Natural killer cell (primary cell): Measurements from ENCODE around the gene CPSF3. TPM values are rescaled to one million over a fixed set of nuclear protein-coding genes. Genes with fewer than 3 reads are reported as not detected.

Experiments
- ATAC-seq, 3 donors: fragments of 150-1000 bp in 2 of 3; fragments of 200-7000 bp in 1 of 3; cut with Tn5 transposase; 1 replicate in 1 of 3; 2 replicates in 2 of 3; pipeline ENCODE4 v1.10.0; 2021; ENCODE audit warnings: mild to moderate bottlenecking in 2 of 3, moderate library complexity in 2 of 3
- DNase-seq, 2 donors: peaks; one replicate each; pipeline versions ENCODE4 v3.0.0 to v3.0.0-alpha.2; 2013 to 2021; ENCODE audit warnings: mixed read lengths in 1 of 2
- H3K27ac ChIP-seq: one replicate; pipeline ENCODE4 v1.5.1; 2013; ENCODE audit warnings: mild to moderate bottlenecking, low read length
- H3K27me3 ChIP-seq: one replicate; pipeline ENCODE4 v1.6.1; 2013; ENCODE audit warnings: low read length; ENCODE audit not compliant: control insufficient read depth, insufficient read depth
- H3K36me3 ChIP-seq: one replicate; pipeline ENCODE4 v1.6.1; 2013; ENCODE audit warnings: low read length; ENCODE audit not compliant: control insufficient read depth, insufficient read depth
- H3K4me1 ChIP-seq: one replicate; pipeline ENCODE4 v1.6.1; 2013; ENCODE audit warnings: low read length; ENCODE audit not compliant: control insufficient read depth, insufficient read depth
- H3K4me3 ChIP-seq: one replicate; pipeline ENCODE4 v1.5.1; 2013; ENCODE audit warnings: low read length
- H3K9me3 ChIP-seq: one replicate; pipeline ENCODE4 v1.6.1; 2013; ENCODE audit warnings: low read length; ENCODE audit not compliant: control insufficient read depth, insufficient read depth
- H3K27ac Mint-ChIP-seq, 2 donors: one replicate each; pipeline ENCODE4 v1.8.0; 2022; ENCODE audit warnings: mild to moderate bottlenecking in 2 of 2, mixed read lengths in 2 of 2, moderate library complexity in 1 of 2
- H3K27me3 Mint-ChIP-seq, 2 donors: one replicate each; pipeline ENCODE4 v1.8.0; 2022; ENCODE audit warnings: low read depth in 2 of 2, mixed read lengths in 2 of 2
- H3K36me3 Mint-ChIP-seq: one replicate; pipeline ENCODE4 v1.8.0; 2022; ENCODE audit warnings: mixed read lengths
- H3K4me1 Mint-ChIP-seq, 2 donors: one replicate each; pipeline ENCODE4 v1.8.0; 2022; ENCODE audit warnings: mixed read lengths in 2 of 2
- H3K4me3 Mint-ChIP-seq: one replicate; pipeline ENCODE4 v1.8.0; 2022; ENCODE audit warnings: mild to moderate bottlenecking, moderate library complexity, mixed read lengths
- H3K9me3 Mint-ChIP-seq, 2 donors: one replicate each; pipeline ENCODE4 v1.8.0; 2022; ENCODE audit warnings: mixed read lengths in 2 of 2
- WGBS: methylation state at CpG from one replicate; pipeline ENCODE4 v1.1.7; 2013; ENCODE audit warnings: missing lambda C conversion rate; ENCODE audit not compliant: insufficient coverage; 5-methylcytosine and 5-hydroxymethylcytosine counted together
- intact Hi-C: fragments of 100-400 bp; cut with micrococcal nuclease; formaldehyde crosslinking; loops from one replicate; pipeline ENCODE4 v1.14.2; 2022
- total RNA-seq, 4 donors: library from RNA; stranded (reverse); fragments of 120-200 nt in 1 of 4; gene quantifications; one replicate each; pipeline versions ENCODE4 v1.2.3 to v1.2.4, GENCODE V29; 2013 to 2022
- TF ChIP-seq, protein P1 (sequence below): fragments of 200-600 bp; IDR thresholded peaks from one replicate; pipeline ENCODE4 v1.8.0; 2022; ENCODE audit warnings: antibody characterized with exemption

The CPSF3 gene
- total RNA-seq, 3 donors from 2014 or later (not counting 1 experiment from before 2014, with no cell fraction given) = 28.4 to 30.7 (median 28.7) TPM

DNA sequence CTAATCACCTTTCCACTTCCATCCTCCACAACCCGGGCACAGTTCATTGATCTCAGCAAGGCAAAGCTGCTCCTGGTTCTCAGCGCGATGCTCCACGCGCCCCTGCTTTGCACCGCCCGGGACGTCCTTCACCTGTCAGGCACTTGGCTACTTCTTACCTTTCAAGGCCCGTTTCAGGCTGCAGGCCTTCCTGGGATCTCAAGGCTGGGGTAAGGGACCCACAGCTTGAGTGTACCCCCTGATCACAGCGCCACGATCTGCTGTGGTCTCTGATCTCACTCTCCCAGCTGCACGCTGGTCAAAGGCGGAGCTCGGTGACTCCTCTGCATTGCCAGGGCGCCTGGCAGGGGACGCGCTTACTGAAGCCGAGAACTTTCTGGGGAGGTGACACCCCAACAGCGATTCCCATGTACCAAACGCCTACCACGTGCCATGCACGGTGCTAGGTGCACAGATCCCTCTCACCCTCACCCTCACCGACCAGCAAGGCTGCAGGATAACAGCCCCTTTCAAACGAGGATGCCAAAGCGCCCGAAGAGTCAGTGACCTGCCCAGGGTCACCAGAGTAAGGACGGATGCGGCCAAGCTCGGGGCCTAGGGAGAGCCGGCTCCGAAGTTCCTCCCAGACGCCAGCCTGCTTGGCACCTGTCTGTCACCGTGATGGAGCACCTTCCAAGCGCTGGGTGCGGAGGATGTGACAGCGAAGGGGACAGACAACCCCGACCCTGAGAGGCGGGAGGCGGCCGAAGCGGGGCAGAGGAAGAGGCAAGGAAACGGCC lies 944 bp upstream of the CPSF3 start:
- 14% methylated on average over 42 of the region's 42 CpGs for WGBS
- peaks cover 6% of the 10 kb centered on the region for H3K36me3 ChIP-seq
- DNase-seq (peak in 1 of 2 donors; percentile 67), ATAC-seq (peak; percentile 4 to 23 (median 16))
- TF ChIP-seq, protein P1, sequence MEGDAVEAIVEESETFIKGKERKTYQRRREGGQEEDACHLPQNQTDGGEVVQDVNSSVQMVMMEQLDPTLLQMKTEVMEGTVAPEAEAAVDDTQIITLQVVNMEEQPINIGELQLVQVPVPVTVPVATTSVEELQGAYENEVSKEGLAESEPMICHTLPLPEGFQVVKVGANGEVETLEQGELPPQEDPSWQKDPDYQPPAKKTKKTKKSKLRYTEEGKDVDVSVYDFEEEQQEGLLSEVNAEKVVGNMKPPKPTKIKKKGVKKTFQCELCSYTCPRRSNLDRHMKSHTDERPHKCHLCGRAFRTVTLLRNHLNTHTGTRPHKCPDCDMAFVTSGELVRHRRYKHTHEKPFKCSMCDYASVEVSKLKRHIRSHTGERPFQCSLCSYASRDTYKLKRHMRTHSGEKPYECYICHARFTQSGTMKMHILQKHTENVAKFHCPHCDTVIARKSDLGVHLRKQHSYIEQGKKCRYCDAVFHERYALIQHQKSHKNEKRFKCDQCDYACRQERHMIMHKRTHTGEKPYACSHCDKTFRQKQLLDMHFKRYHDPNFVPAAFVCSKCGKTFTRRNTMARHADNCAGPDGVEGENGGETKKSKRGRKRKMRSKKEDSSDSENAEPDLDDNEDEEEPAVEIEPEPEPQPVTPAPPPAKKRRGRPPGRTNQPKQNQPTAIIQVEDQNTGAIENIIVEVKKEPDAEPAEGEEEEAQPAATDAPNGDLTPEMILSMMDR = no peak
- intact Hi-C loops = loop anchor here (10.0 kb wide), 2 partner anchors 52 to 132 kb away; partner anchors contain the start of genes ADAM17 and IAH1
- no peaks in the 10 kb centered on the region for H3K9me3 ChIP-seq
- H3K4me3 ChIP-seq = peak overlapping the region; percentile 86
- no peaks in the 10 kb centered on the region for H3K27me3 ChIP-seq
- Mint-ChIP-seq H3K27me3 (no peaks in the 10 kb centered on the region), H3K4me3 (no peak overlapping the region), H3K27ac (no peak overlapping the region), H3K36me3 (no peaks in the 10 kb centered on the region), H3K4me1 (peaks cover 33 to 36% of the 10 kb centered on the region in 2 donors), H3K9me3 (no peaks in the 10 kb centered on the region)
- H3K4me1 ChIP-seq = peaks cover 28% of the 10 kb centered on the region
- H3K27ac ChIP-seq = peak overlapping the region; percentile 84

DNA sequence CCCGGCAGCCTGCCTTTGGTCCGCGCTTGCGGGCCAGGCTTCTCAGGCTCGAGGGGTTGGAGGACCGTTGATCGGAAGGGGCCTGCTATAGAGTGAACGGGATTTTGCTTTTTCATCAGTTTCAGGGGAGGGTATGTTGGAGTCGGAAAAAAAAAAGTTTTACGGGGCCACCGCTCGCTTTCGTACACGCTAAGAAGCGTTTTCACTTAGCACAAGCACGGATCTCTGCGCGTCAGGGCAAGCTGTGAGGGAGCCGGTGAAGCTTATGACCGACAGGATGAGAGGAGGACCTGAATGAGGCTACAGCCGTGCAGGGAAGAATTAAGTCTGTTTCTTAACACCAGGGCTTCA lies 443 bp downstream of the CPSF3 start:
- no peaks in the 10 kb centered on the region for H3K9me3 Mint-ChIP-seq
- intact Hi-C loops = loop anchor here (10.0 kb wide), 2 partner anchors 51 to 131 kb away; partner anchors contain the start of genes ADAM17 and IAH1
- Histone ChIP-seq H3K4me3 (peak overlapping the region; percentile 86), H3K4me1 (peaks cover 25% of the 10 kb centered on the region), H3K27me3 (no peaks in the 10 kb centered on the region), H3K27ac (peak overlapping the region; percentile 84), H3K9me3 (no peaks in the 10 kb centered on the region), H3K36me3 (no peaks in the 10 kb centered on the region)
- no peaks in the 10 kb centered on the region for H3K27me3 Mint-ChIP-seq
- H3K4me1 Mint-ChIP-seq = peaks cover 24 to 27% of the 10 kb centered on the region in 2 donors
- ATAC-seq (peak; percentile 10 to 34 (median 28)), DNase-seq (peak; percentile 24 to 61)
- H3K36me3 Mint-ChIP-seq = no peaks in the 10 kb centered on the region
- WGBS = 0% methylated on average over 21 of the region's 21 CpGs
- no peak overlapping the region for H3K27ac Mint-ChIP-seq
- H3K4me3 Mint-ChIP-seq = no peak overlapping the region
- TF ChIP-seq, protein P1 = no peak

DNA sequence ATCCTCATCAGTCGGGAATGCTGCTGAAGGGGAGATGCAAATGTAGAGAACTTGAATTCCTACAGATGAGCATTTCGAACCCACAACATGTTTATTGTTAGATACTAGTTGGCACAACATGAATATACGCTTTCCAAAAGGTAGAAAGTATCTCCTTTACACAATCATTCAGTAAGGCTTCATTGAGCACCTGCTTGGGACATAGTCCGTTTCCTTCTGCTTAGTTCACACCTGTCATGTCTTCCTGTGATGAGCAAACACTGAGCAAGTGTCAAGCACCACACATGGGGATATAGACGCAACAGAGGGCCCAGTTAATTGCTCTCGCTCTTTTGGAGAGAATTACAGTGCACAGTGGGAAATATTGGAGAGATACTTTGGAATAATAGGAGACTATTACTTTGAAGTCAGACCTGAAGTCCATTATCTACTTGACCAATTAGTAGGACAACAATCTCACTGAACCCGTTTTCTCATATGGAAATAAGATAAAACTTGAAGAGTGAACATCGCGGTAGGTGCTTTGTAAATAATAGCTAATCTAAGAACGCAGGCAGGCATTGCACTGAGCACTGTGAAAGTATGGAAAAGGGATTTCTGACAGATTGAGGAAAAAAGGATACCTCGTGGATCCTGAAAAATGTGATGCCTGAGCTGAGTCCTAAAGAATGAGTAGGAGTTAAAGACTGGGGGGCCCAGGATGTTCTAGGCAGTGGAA lies 1.2 kb downstream of the CPSF3 start:
- Mint-ChIP-seq H3K9me3 (no peaks in the 10 kb centered on the region), H3K4me1 (peaks cover 24 to 27% of the 10 kb centered on the region in 2 donors), H3K27me3 (no peaks in the 10 kb centered on the region), H3K4me3 (no peak overlapping the region), H3K27ac (no peak overlapping the region), H3K36me3 (no peaks in the 10 kb centered on the region)
- TF ChIP-seq, protein P1 = no peak
- Histone ChIP-seq H3K36me3 (peaks cover 4% of the 10 kb centered on the region), H3K27ac (peak overlapping the region; percentile 84), H3K4me1 (peaks cover 25% of the 10 kb centered on the region), H3K4me3 (peak overlapping the region; percentile 86), H3K9me3 (no peaks in the 10 kb centered on the region), H3K27me3 (no peaks in the 10 kb centered on the region)
- DNase-seq = no peak
- no peak for ATAC-seq
- intact Hi-C loops = loop anchor here (10.0 kb wide), 2 partner anchors 50 to 130 kb away; partner anchors contain the start of genes ADAM17 and IAH1
- 73% methylated on average over 11 of the region's 11 CpGs for WGBS
